ENCODE results near the gene SOS1. TPM values are rescaled to one million over a fixed set of nuclear protein-coding genes. Genes with fewer than 3 reads are reported as not detected.
A peak's percentile ranks its signal among the peaks of the same experiment; 100 is the strongest.

Gene SOS1
- total and polyA plus RNA-seq, 2 donors (not counting 1 experiment from before 2014, with no cell fraction given) = 18.2 to 58.1 TPM

DNA sequence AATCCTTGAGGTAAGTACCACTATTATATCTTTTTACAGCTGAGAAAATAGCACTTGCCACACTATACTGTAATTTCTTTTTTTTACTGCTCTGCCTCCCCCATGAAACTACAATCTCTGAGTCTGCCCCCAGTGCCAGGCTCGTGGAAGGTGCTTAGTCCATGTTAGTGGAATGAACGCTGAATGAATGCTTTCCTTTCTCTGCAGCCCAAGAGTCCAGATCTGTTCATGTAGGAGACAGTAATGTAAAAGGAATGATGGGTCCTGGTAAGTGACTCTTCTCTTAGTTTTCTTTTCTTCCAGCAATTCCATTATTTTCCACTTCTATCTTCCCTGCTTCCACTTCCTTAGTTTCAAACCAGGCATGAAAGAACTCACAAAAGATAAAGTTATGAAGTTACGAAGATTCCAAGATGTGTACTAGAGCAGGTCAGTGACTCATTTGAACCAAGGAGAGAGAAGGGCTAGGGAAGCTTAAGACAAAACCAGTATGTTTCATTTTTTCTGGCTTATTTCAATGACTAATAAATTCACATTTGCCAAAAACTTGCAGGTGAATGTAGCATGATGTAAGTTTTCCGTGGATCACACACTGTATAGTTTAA, 185.2 kb downstream of the SOS1 start:
- no CpG with 5 or more reads among the region's 4 CpGs for WGBS (ENCODE audit: insufficient coverage)
- Histone ChIP-seq H3K9me3 (ENCODE audit: control extremely low read depth in 1 of 3, control insufficient read depth in 2 of 3, insufficient read depth in 1 of 3, low read length in 2 of 3) (no peaks in the 10 kb centered on the region), H3K27me3 (replicated peaks in 1 of 4; ENCODE audit: control extremely low read depth in 1 of 4, control insufficient read depth in 3 of 4, insufficient read depth in 4 of 4, low read length in 3 of 4) (no peaks in the 10 kb centered on the region), H3K4me2 (replicated peaks; ENCODE audit: low read depth, low read length, poor library complexity, severe bottlenecking) (no peak overlapping the region), H4K20me1 (ENCODE audit: control insufficient read depth, insufficient read depth, low read length, poor library complexity, severe bottlenecking) (no peaks in the 10 kb centered on the region), H3K36me3 (replicated peaks in 1 of 2; ENCODE audit: control extremely low read depth in 1 of 2, control insufficient read depth in 1 of 2, extremely low read depth in 1 of 2, insufficient read depth in 2 of 2, low read length in 1 of 2) (no peaks in the 10 kb centered on the region), H3K4me1 (ENCODE audit: control insufficient read depth in 2 of 2, insufficient read depth in 2 of 2, low read length in 2 of 2) (no peaks in the 10 kb centered on the region), H3K79me2 (ENCODE audit: control insufficient read depth, insufficient read depth, low read length) (no peaks in the 10 kb centered on the region), H2AFZ (ENCODE audit: insufficient read depth, low read depth, low read length, poor library complexity, severe bottlenecking) (no peak overlapping the region), H3K27ac (ENCODE audit: low read length in 2 of 2) (no peak overlapping the region), H3K4me3 (ENCODE audit: control extremely low read depth in 1 of 5, extremely low read depth in 1 of 5, insufficient read depth in 1 of 5, low read depth in 2 of 5, low read length in 4 of 5) (no peak overlapping the region), H3K9ac (ENCODE audit: low read length) (no peak overlapping the region)
- Mint-ChIP-seq H3K9me3 (ENCODE audit: insufficient read depth) (no peaks in the 10 kb centered on the region), H3K27me3 (peaks cover 13% of the 10 kb centered on the region), H3K4me1 (peaks cover 2% of the 10 kb centered on the region), H3K4me3 (no peak overlapping the region), H3K27ac (no peak overlapping the region)
- DNase-seq (no peak), ATAC-seq (ENCODE audit: low read depth) (no peak)
- ChIA-PET CTCF (interaction anchor here (3.0 kb wide), 1 partner anchor 11 kb away, joined by 19 read pairs; no protein-coding TSS in a partner anchor), POLR2A (no interaction called here)
- intact Hi-C loops (cut with micrococcal nuclease) = no loop called here
- no peak for TF ChIP-seq EZH2 (IDR thresholded peaks at IDR 0.05; ENCODE audit: borderline replicate concordance, insufficient read depth, low read depth, low read length, poor library complexity, severe bottlenecking)
- TF ChIP-seq CTCF (IDR thresholded peaks at IDR 0.05) = no peak

- Histone ChIP-seq H3K27me3 (replicated peaks in 1 of 4; ENCODE audit: control extremely low read depth in 1 of 4, control insufficient read depth in 3 of 4, insufficient read depth in 4 of 4, low read length in 3 of 4) (no peaks in the 10 kb centered on the region), H3K36me3 (replicated peaks in 1 of 2; ENCODE audit: control extremely low read depth in 1 of 2, control insufficient read depth in 1 of 2, extremely low read depth in 1 of 2, insufficient read depth in 2 of 2, low read length in 1 of 2) (no peaks in the 10 kb centered on the region), H2AFZ (ENCODE audit: insufficient read depth, low read depth, low read length, poor library complexity, severe bottlenecking) (no peak overlapping the region), H4K20me1 (ENCODE audit: control insufficient read depth, insufficient read depth, low read length, poor library complexity, severe bottlenecking) (no peaks in the 10 kb centered on the region), H3K9ac (ENCODE audit: low read length) (no peak overlapping the region), H3K27ac (ENCODE audit: low read length in 2 of 2) (no peak overlapping the region), H3K4me3 (ENCODE audit: control extremely low read depth in 1 of 5, extremely low read depth in 1 of 5, insufficient read depth in 1 of 5, low read depth in 2 of 5, low read length in 4 of 5) (no peak overlapping the region), H3K9me3 (ENCODE audit: control extremely low read depth in 1 of 3, control insufficient read depth in 2 of 3, insufficient read depth in 1 of 3, low read length in 2 of 3) (no peaks in the 10 kb centered on the region), H3K4me2 (replicated peaks; ENCODE audit: low read depth, low read length, poor library complexity, severe bottlenecking) (no peak overlapping the region), H3K79me2 (ENCODE audit: control insufficient read depth, insufficient read depth, low read length) (no peaks in the 10 kb centered on the region), H3K4me1 (ENCODE audit: control insufficient read depth in 2 of 2, insufficient read depth in 2 of 2, low read length in 2 of 2) (no peaks in the 10 kb centered on the region)
- ChIA-PET POLR2A (no interaction called here), CTCF (interaction anchor here (3.0 kb wide), 1 partner anchor 12 kb away, joined by 19 read pairs; no protein-coding TSS in a partner anchor)
- WGBS (ENCODE audit: insufficient coverage) = 57% methylated on average over 5 of the region's 5 CpGs
- Mint-ChIP-seq H3K27ac (no peak overlapping the region), H3K27me3 (peaks cover 13% of the 10 kb centered on the region), H3K9me3 (ENCODE audit: insufficient read depth) (no peaks in the 10 kb centered on the region), H3K4me1 (peaks cover 2% of the 10 kb centered on the region), H3K4me3 (no peak overlapping the region)
- DNase-seq (no peak), ATAC-seq (ENCODE audit: low read depth) (peak; percentile 36)
- TF ChIP-seq EZH2 (IDR thresholded peaks at IDR 0.05; ENCODE audit: borderline replicate concordance, insufficient read depth, low read depth, low read length, poor library complexity, severe bottlenecking) (no peak), CTCF (IDR thresholded peaks at IDR 0.05) (no peak)
- intact Hi-C loops (cut with micrococcal nuclease) = no loop called here
Measured at GRCh38 chr2:38934742-38935141, 186.1 kb downstream of the SOS1 start.

Measured in B cell (primary cell).